RKO (cell line): Measurements from ENCODE around the gene TTR.
A peak's percentile ranks its signal among the peaks of the same experiment; 100 is the strongest.

Experiments used
- DNase-seq: peaks from one replicate; pipeline ENCODE4 v3.0.0-alpha.2; 2016; ENCODE audit warnings: low spot score

Gene TTR

DNA sequence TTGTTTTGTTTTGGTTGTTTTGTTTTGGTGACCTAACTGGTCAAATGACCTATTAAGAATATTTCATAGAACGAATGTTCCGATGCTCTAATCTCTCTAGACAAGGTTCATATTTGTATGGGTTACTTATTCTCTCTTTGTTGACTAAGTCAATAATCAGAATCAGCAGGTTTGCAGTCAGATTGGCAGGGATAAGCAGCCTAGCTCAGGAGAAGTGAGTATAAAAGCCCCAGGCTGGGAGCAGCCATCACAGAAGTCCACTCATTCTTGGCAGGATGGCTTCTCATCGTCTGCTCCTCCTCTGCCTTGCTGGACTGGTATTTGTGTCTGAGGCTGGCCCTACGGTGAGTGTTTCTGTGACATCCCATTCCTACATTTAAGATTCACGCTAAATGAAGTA is at the start of gene TTR:
TTR (plus strand) TSS at position 250 of the 400 bp plus-strand sequence; CDS start at position 276, 26 bp downstream.
- DNase-seq: no peak

DNA sequence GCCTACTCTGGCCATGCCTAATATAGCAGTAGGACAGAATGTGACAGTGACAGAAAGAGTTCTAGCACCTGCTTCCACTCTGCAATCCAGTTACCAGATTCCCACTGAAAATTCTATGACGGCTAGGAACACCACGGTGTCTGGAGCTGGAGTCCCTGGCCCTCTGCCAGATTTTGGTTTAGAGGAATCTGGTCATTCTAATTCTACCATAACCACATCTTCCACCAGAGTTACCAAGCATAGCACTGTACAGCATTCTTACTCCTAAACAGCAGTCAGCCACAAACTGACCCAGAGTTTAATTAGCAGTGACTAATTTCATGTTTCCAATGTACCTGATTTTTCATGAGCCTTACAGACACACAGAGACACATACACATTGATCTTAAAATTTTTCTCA is 45.2 kb upstream of the TTR start:
- DNase-seq: no peak

- DNase-seq: no peak
These were observed 42.8 kb upstream of the TTR start for GRCh38 chr18:31548853-31549252.

GRCh38 chr18:31549416-31549815 is 42.3 kb upstream of the TTR start:
- DNase-seq: no peak

GRCh38 chr18:31551883-31552282 is 39.8 kb upstream of the TTR start:
- DNase-seq: no peak

GRCh38 chr18:31553800-31554199 is 37.9 kb upstream of the TTR start:
- DNase-seq: no peak

GRCh38 chr18:31554776-31555175 is 36.9 kb upstream of the TTR start:
- no peak for DNase-seq

DNA sequence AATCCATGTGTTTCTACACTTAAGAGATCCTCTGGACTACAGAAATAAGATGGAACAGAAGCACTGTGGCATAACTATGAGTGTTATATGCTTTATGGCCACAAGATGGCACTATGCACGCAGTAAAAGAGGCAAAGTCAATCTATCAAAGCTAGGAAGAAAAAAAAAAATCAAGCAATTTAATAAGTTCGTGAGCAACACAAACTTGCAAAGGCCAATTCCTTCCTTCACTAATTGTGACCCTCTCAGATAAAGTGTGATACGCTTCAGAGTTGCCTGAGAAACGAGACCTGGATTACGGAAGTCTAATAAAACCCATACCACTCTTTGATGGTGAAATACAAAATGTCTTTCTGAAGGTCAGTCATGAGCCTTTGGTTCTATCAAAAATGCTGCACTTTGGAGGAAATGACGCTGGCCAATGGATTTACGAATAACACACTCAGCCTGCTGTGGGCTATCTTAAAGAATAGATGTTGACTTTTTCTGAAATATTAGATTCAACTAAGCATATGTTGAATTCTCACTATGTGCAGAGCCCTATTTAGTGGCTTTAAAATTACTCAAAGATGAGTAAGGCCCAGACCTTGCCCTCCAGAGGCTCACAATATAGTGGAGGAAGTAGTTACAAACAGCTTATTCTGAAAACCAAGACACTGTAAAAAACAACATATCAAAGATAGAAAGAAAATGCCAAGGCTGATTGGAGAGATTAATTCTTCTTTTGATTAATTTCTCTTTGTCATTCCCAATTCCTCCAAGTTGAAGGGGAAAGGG is 35.5 kb upstream of the TTR start:
- peak; percentile 81 for DNase-seq

DNA sequence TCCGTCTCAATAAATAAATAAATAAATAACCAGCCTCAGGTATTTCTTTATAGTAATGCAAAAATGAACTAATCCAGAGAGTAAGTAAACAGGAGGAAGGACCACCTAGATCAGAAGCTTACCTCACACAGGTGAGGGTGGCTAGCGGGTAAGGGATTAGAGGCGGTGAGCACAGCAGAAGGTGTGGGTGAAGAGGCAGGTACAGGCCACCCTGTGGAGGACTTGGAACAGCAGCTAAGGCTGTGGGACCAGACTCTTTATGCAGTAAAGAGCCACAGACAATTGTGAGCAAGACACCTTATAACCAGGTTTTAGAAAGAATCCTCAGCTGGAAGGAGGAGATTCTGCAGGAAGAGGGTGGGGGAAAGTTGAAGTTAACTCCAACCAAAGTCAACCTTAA is 34.2 kb upstream of the TTR start:
- DNase-seq: no peak

GRCh38 chr18:31558567-31558966 is 33.1 kb upstream of the TTR start:
- no peak for DNase-seq

GRCh38 chr18:31562726-31563125 is 29.0 kb upstream of the TTR start:
- DNase-seq: no peak

- peak; percentile 6 for DNase-seq
These were observed 27.9 kb upstream of the TTR start for GRCh38 chr18:31563778-31564177.

- no peak for DNase-seq
These were observed 26.3 kb upstream of the TTR start for GRCh38 chr18:31565345-31565744.

GRCh38 chr18:31565782-31566512 is 25.7 kb upstream of the TTR start:
- DNase-seq: no peak

GRCh38 chr18:31566576-31567306 is 24.9 kb upstream of the TTR start:
- no peak for DNase-seq

DNA sequence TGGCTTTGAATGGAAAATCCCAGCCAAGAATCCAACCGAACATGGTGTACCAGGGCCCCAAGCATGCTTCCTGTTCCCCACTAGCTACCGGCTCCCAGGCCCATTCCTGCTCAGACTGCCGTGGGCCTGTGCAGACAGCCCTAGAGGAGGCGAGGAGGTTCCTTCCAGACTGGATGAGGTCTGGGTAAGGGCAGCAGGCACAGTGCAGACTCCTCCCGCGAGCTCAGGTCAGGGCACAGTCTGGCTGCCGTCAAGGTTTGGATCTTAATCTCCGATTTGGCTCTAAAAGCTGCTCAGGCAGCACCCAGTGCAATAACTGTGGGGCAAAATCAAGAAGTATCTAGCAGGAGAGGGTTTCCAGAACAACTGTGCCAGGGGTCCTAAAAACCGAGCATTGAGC is 19.3 kb upstream of the TTR start:
- no peak for DNase-seq

GRCh38 chr18:31573051-31573450 is 18.6 kb upstream of the TTR start:
- DNase-seq: no peak

GRCh38 chr18:31574359-31574758 is 17.3 kb upstream of the TTR start:
- no peak for DNase-seq

GRCh38 chr18:31575515-31576257 is 16.0 kb upstream of the TTR start:
- no peak for DNase-seq

- no peak for DNase-seq
These were observed 15.0 kb upstream of the TTR start for GRCh38 chr18:31576670-31577069.

GRCh38 chr18:31577195-31577594 is 14.5 kb upstream of the TTR start:
- DNase-seq: no peak

- DNase-seq: no peak
These were observed 13.6 kb upstream of the TTR start for GRCh38 chr18:31578126-31578525.
